HCT116 (cell line): ENCODE measurements around the gene PRKN. TPM values are rescaled to one million over a fixed set of nuclear protein-coding genes. Genes with fewer than 3 reads are reported as not detected.

Source experiments
- ATAC-seq: fragments of 200-7000 bp; cut with Tn5 transposase; 2 replicates; pipeline ENCODE4 v1.9.1; 2020; ENCODE audit warnings: mild to moderate bottlenecking, moderate library complexity
- BruUV-seq: library from RNA; stranded (reverse); fragments of 400-500 nt; replicated peaks from 2 replicates; lab custom pipeline; 2021; lab: Mats Ljungman, UMichigan
- CTCF ChIA-PET: fragments of 300-600 bp; sonication (Branson Sonifier 250); formaldehyde crosslinking; loops from one replicate; lab custom pipeline; 2021; ENCODE audit warnings: antibody characterized with exemption; lab: Charles Lee
- POLR2A ChIA-PET: fragments of 300-600, 350-600 bp; sonication (Branson Sonifier 250); formaldehyde crosslinking; loops from one replicate; lab custom pipeline; 2021; ENCODE audit warnings: antibody characterized with exemption; lab: Charles Lee
- RAD21 ChIA-PET, 2 experiments: fragments of 300-600 bp; sonication (Branson Sonifier 250); formaldehyde crosslinking; loops; one replicate each; lab custom pipeline; 2023; ENCODE audit warnings: low total read pairs in 2 of 2; ENCODE audit not compliant: uncharacterized antibody in 2 of 2, unreplicated experiment in 2 of 2, low non-redundant PET in 1 of 2; lab: Charles Lee
- DNase-seq: peaks from one replicate; pipeline ENCODE4 v3.0.0-alpha.2; 2010; ENCODE audit warnings: low read depth, low spot score
- H2AFZ ChIP-seq: fragments of 200-600 bp; shearing (Covaris generic), sonication (generic); 2 replicates; pipeline ENCODE4 v1.6.1; 2017; ENCODE audit warnings: low read depth, mixed run types, mixed read lengths, antibody characterized with exemption, low read length; ENCODE audit not compliant: poor library complexity, severe bottlenecking
- H3K27ac ChIP-seq: 2 replicates; pipeline ENCODE4 v1.5.1; 2012; ENCODE audit warnings: low read depth, low read length
- H3K27me3 ChIP-seq: fragments of 200-600 bp; sonication (generic); 2 replicates; pipeline ENCODE4 v1.6.1; 2016; ENCODE audit warnings: mixed run types, low read length, mixed read lengths; ENCODE audit not compliant: insufficient read depth
- H3K36me3 ChIP-seq, 2 experiments: fragments of 200-500 bp in 1 of 2; fragments of 200-600 bp in 1 of 2; sonication (Bioruptor generic) in 1 of 2; sonication (generic) in 1 of 2; 2 replicates each; pipeline versions ENCODE4 v1.5.1 to v1.6.1; 2014 to 2016; ENCODE audit warnings: low read length in 2 of 2, inconsistent platforms in 1 of 2, mixed read lengths in 1 of 2, mixed run types in 1 of 2; ENCODE audit not compliant: insufficient read depth in 2 of 2, control insufficient read depth in 1 of 2
- H3K4me1 ChIP-seq, 2 experiments: fragments of 200-600 bp in 1 of 2; sonication (generic) in 1 of 2; 2 replicates each; pipeline versions ENCODE4 v1.5.1 to v1.6.1; 2012 to 2017; ENCODE audit warnings: low read length in 2 of 2, inconsistent platforms in 1 of 2, mild to moderate bottlenecking in 1 of 2, mixed read lengths in 1 of 2, mixed run types in 1 of 2, moderate library complexity in 1 of 2; ENCODE audit not compliant: insufficient read depth in 2 of 2, control insufficient read depth in 1 of 2
- H3K4me2 ChIP-seq: fragments of 200-600 bp; sonication (generic); 2 replicates; pipeline ENCODE4 v1.6.1; 2017; ENCODE audit warnings: mixed run types, low read length, mixed read lengths
- H3K4me3 ChIP-seq, 2 experiments: fragments of 200-600 bp in 1 of 2; sonication (generic) in 1 of 2; replicated peaks in 1 of 2; 2 replicates each; pipeline ENCODE4 v1.5.1; 2011 to 2016; ENCODE audit warnings: low read length in 2 of 2, control low read depth in 1 of 2, low read depth in 1 of 2, mild to moderate bottlenecking in 1 of 2, mixed read lengths in 1 of 2, mixed run types in 1 of 2
- H3K79me2 ChIP-seq: fragments of 200-600 bp; sonication (generic); 2 replicates; pipeline ENCODE4 v1.6.1; 2017; ENCODE audit warnings: mild to moderate bottlenecking, mixed run types, low read length, moderate library complexity, mixed read lengths; ENCODE audit not compliant: insufficient read depth
- H3K9ac ChIP-seq: fragments of 200-600 bp; sonication (generic); 2 replicates; pipeline ENCODE4 v1.6.1; 2016; ENCODE audit warnings: low read length, mixed read lengths
- H3K9me2 ChIP-seq: fragments of 200-600 bp; sonication (generic), shearing (Covaris generic); 2 replicates; pipeline ENCODE4 v1.6.1; 2017; ENCODE audit warnings: mixed run types, mild to moderate bottlenecking, moderate library complexity; ENCODE audit not compliant: insufficient read depth
- H3K9me3 ChIP-seq, 2 experiments: fragments of 200-500 bp in 1 of 2; fragments of 200-600 bp in 1 of 2; sonication (Bioruptor generic) in 1 of 2; sonication (generic) in 1 of 2; 2 replicates each; pipeline ENCODE4 v1.6.1; 2014 to 2017; ENCODE audit warnings: low read length in 2 of 2, mixed read lengths in 2 of 2, inconsistent platforms in 1 of 2, low read depth in 1 of 2, mild to moderate bottlenecking in 1 of 2, mixed run types in 1 of 2, moderate library complexity in 1 of 2; ENCODE audit not compliant: control insufficient read depth in 1 of 2, insufficient read depth in 1 of 2
- H4K20me1 ChIP-seq: fragments of 200-600 bp; sonication (generic), shearing (Covaris generic); 2 replicates; pipeline ENCODE4 v1.6.1; 2017; ENCODE audit warnings: mixed run types, mild to moderate bottlenecking, moderate library complexity; ENCODE audit not compliant: insufficient read depth
- POLR2A ChIP-seq: IDR thresholded peaks from 2 replicates; pipeline ENCODE4 v1.7.0; 2011; ENCODE audit warnings: borderline replicate concordance; ENCODE audit not compliant: insufficient read depth, insufficient read length; ENCODE audit errors: extremely low read depth
- REST ChIP-seq: IDR thresholded peaks from 2 replicates; pipeline ENCODE4 v1.6.1; 2012; ENCODE audit warnings: low read depth
- intact Hi-C: fragments of 100-400 bp; cut with micrococcal nuclease; formaldehyde crosslinking; loops from 2 replicates; pipeline ENCODE4 v1.10.0; 2022
- total RNA-seq: library from RNA; stranded (reverse); gene quantifications from one replicate; pipeline ENCODE4 v1.2.1, GENCODE V29; 2021; ENCODE audit not compliant: unreplicated experiment

PRKN gene
- total RNA-seq, 1 experiment from 2014 or later = 2.6 TPM

- no peak for TF ChIP-seq REST
Observed at GRCh38 chr6:162610351-162610750, 117.2 kb downstream of the PRKN start (continued).

- no peaks in the 10 kb centered on the region for H3K79me2 ChIP-seq
- no peak overlapping the region for H3K27ac ChIP-seq
- RAD21 ChIA-PET = no interaction called here
- H3K9me3 ChIP-seq = no peaks in the 10 kb centered on the region
- H3K27me3 ChIP-seq = no peaks in the 10 kb centered on the region
- POLR2A ChIA-PET = no interaction called here
- H3K9ac ChIP-seq = no peak overlapping the region
- no peak overlapping the region for H2AFZ ChIP-seq
- ATAC-seq (no peak), DNase-seq (no peak)
- BruUV-seq = no TSS peak
- no peaks in the 10 kb centered on the region for H4K20me1 ChIP-seq
- no peaks in the 10 kb centered on the region for H3K9me2 ChIP-seq
- no peak overlapping the region for H3K4me2 ChIP-seq
- TF ChIP-seq POLR2A = no peak
- H3K4me3 ChIP-seq = no peak overlapping the region
- H3K36me3 ChIP-seq = no peaks in the 10 kb centered on the region
- CTCF ChIA-PET = no interaction called here
- intact Hi-C loops = no loop called here
- no peaks in the 10 kb centered on the region for H3K4me1 ChIP-seq
Observed at GRCh38 chr6:162605881-162606280, 121.7 kb downstream of the PRKN start.
